Measurements from ENCODE around the gene RGN. TPM values are rescaled to one million over a fixed set of nuclear protein-coding genes. Genes with fewer than 3 reads are reported as not detected.
"Not testable (repeated sequence)": the region's sequence is repeated elsewhere in the genome, so short reads cannot be mapped to it uniquely, and the experiment has no call there.

The RGN gene
- total and polyA plus RNA-seq, 4 donors = 10.2 to 20.1 (median 15.0) TPM

DNA sequence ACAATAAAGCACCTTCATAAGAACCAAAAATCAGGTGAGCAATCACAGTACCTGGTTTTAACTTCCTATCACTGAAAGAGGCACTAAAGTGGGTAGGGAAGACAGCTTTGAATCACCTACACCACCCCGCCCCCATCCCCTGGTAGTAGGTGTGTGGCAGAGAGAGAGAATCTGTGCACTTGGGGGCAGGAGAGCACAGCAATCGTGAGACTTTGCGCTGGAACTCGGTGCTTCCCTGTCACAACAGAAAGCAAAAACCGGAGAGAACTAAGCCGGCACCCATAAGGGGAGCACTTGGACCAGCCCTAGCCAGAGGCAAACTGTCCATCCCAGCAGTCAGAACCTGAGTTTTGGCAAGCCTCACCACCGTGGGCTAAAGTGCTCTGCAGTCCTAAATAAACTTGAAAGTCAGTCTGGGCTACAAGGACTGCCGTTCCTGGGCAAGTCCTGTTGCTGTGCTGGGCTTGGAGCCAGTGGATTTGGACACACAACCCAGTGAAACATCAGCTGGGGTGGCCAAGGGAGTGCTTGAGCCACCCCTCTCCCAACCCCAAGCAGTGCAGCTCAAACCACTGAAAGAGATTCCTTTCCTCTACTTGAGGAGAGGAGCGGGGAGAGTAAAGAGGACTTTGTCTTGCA lies 34.2 kb downstream of the RGN start:
- Histone ChIP-seq H3K4me1 (ENCODE audit: control insufficient read depth, insufficient read depth, low read length) (no peaks in the 10 kb centered on the region), H3K9me3 (ENCODE audit: control insufficient read depth, insufficient read depth, low read length) (no peaks in the 10 kb centered on the region), H3K27me3 (ENCODE audit: control insufficient read depth, insufficient read depth, low read length) (no peaks in the 10 kb centered on the region), H3K27ac (ENCODE audit: low read depth, low read length) (no peak overlapping the region), H3K36me3 (ENCODE audit: control insufficient read depth, insufficient read depth, low read length) (no peaks in the 10 kb centered on the region), H3K4me3 (ENCODE audit: low read depth, low read length) (no peak overlapping the region)
- peak in 1 of 6 donors; percentile 11 for DNase-seq (ENCODE audit: low read depth in 4 of 6, low spot score in 6 of 6)
- WGBS (ENCODE audit: insufficient coverage) = 57% methylated on average over 7 of the region's 9 CpGs

GRCh38 chrX:47116551-47117110 lies 38.4 kb downstream of the RGN start:
- H3K27ac ChIP-seq (ENCODE audit: low read depth, low read length); DNase-seq (ENCODE audit: low read depth in 4 of 6, low spot score in 6 of 6); H3K27me3 ChIP-seq (ENCODE audit: control insufficient read depth, insufficient read depth, low read length); H3K36me3 ChIP-seq (ENCODE audit: control insufficient read depth, insufficient read depth, low read length); H3K4me1 ChIP-seq (ENCODE audit: control insufficient read depth, insufficient read depth, low read length); H3K4me3 ChIP-seq (ENCODE audit: low read depth, low read length); H3K9me3 ChIP-seq (ENCODE audit: control insufficient read depth, insufficient read depth, low read length): not testable (repeated sequence)
- WGBS (ENCODE audit: insufficient coverage) = 81% methylated on average over 6 of the region's 7 CpGs

DNA sequence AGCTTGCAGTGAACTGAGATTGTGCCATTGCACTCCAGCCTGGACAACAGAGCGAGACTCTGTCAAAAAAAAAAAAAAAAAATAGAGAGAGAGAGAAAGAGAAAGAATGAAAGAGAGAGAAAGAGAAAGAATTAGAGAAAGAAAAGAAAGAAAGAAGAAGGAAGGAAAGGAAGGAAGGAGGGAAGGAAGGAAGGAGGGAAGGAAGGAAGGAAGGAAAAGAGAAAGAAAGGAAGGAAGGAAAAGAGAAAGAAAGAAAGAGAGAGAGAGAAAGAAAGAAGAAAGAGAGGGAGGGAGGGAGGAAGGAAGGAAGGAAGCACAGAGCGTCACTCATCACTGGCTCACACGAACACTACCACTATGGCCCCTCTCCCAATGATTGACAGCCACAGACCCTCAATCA lies 46.2 kb downstream of the RGN start:
- H3K4me1 ChIP-seq (ENCODE audit: control insufficient read depth, insufficient read depth, low read length); H3K9me3 ChIP-seq (ENCODE audit: control insufficient read depth, insufficient read depth, low read length); H3K4me3 ChIP-seq (ENCODE audit: low read depth, low read length); H3K36me3 ChIP-seq (ENCODE audit: control insufficient read depth, insufficient read depth, low read length); H3K27ac ChIP-seq (ENCODE audit: low read depth, low read length); DNase-seq (ENCODE audit: low read depth in 4 of 6, low spot score in 6 of 6): not testable (repeated sequence)
- 96% methylated on average over 2 of the region's 3 CpGs for WGBS (ENCODE audit: insufficient coverage)
- peaks cover 14% of the 10 kb centered on the region for H3K27me3 ChIP-seq (ENCODE audit: control insufficient read depth, insufficient read depth, low read length)

GRCh38 chrX:47129157-47129898 lies 51.1 kb downstream of the RGN start:
- Histone ChIP-seq H3K27ac (ENCODE audit: low read depth, low read length) (peak overlapping the region; percentile 94), H3K4me3 (ENCODE audit: low read depth, low read length) (peak overlapping the region; percentile 73), H3K27me3 (ENCODE audit: control insufficient read depth, insufficient read depth, low read length) (peaks cover 14% of the 10 kb centered on the region), H3K9me3 (ENCODE audit: control insufficient read depth, insufficient read depth, low read length) (no peaks in the 10 kb centered on the region), H3K36me3 (ENCODE audit: control insufficient read depth, insufficient read depth, low read length) (no peaks in the 10 kb centered on the region), H3K4me1 (ENCODE audit: control insufficient read depth, insufficient read depth, low read length) (peaks cover 6% of the 10 kb centered on the region)
- WGBS (ENCODE audit: insufficient coverage) = 23% methylated on average over 20 of the region's 31 CpGs
- DNase-seq (ENCODE audit: low read depth in 4 of 6, low spot score in 6 of 6) = peak; percentile 84 to 98 (median 90)

GRCh38 chrX:47129899-47130358 lies 51.7 kb downstream of the RGN start:
- Histone ChIP-seq H3K27me3 (ENCODE audit: control insufficient read depth, insufficient read depth, low read length) (peaks cover 13% of the 10 kb centered on the region), H3K36me3 (ENCODE audit: control insufficient read depth, insufficient read depth, low read length) (no peaks in the 10 kb centered on the region)

GRCh38 chrX:47133493-47133892 lies 55.2 kb downstream of the RGN start:
- no peaks in the 10 kb centered on the region for H3K9me3 ChIP-seq (ENCODE audit: control insufficient read depth, insufficient read depth, low read length)
- 67% methylated on average over 1 of the region's 5 CpGs for WGBS (ENCODE audit: insufficient coverage)
- H3K27ac ChIP-seq (ENCODE audit: low read depth, low read length) = no peak overlapping the region
- DNase-seq (ENCODE audit: low read depth in 4 of 6, low spot score in 6 of 6) = no peak
- H3K36me3 ChIP-seq (ENCODE audit: control insufficient read depth, insufficient read depth, low read length) = no peaks in the 10 kb centered on the region
- H3K4me1 ChIP-seq (ENCODE audit: control insufficient read depth, insufficient read depth, low read length) = peaks cover 5% of the 10 kb centered on the region
- H3K27me3 ChIP-seq (ENCODE audit: control insufficient read depth, insufficient read depth, low read length) = peaks cover 12% of the 10 kb centered on the region
- no peak overlapping the region for H3K4me3 ChIP-seq (ENCODE audit: low read depth, low read length)

More at GRCh38 chrX:47129899-47130358, 51.7 kb downstream of the RGN start:
- Histone ChIP-seq H3K4me1 (ENCODE audit: control insufficient read depth, insufficient read depth, low read length) (peaks cover 6% of the 10 kb centered on the region), H3K27ac (ENCODE audit: low read depth, low read length) (peak overlapping the region; percentile 94), H3K4me3 (ENCODE audit: low read depth, low read length) (peak overlapping the region; percentile 73), H3K9me3 (ENCODE audit: control insufficient read depth, insufficient read depth, low read length) (no peaks in the 10 kb centered on the region)
- WGBS (ENCODE audit: insufficient coverage) = 28% methylated on average over 4 of the region's 11 CpGs
- peak in 2 of 6 donors; percentile 36 to 51 for DNase-seq (ENCODE audit: low read depth in 4 of 6, low spot score in 6 of 6)

DNA sequence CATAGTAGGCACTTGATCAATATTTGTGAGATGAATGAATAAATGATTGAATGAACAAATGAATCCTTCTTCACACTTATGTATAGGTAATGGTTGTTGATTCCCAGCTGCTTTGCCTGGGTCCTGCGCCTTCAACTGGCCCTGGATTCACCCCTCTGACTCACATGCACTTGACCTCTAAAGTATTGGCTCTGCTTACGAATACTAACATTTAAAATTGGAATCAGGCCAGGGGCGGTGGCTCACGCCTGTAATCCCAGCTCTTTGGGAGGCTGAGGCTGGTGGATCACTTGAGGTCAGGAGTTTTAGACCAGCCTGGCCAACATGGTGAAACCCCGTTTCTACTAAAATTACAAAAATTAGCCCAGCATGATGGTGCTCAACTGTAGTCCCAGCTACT lies 57.4 kb downstream of the RGN start:
- not testable (repeated sequence) for H3K36me3 ChIP-seq (ENCODE audit: control insufficient read depth, insufficient read depth, low read length); H3K27me3 ChIP-seq (ENCODE audit: control insufficient read depth, insufficient read depth, low read length); H3K4me1 ChIP-seq (ENCODE audit: control insufficient read depth, insufficient read depth, low read length); H3K9me3 ChIP-seq (ENCODE audit: control insufficient read depth, insufficient read depth, low read length); H3K27ac ChIP-seq (ENCODE audit: low read depth, low read length); DNase-seq (ENCODE audit: low read depth in 4 of 6, low spot score in 6 of 6); H3K4me3 ChIP-seq (ENCODE audit: low read depth, low read length)
- WGBS (ENCODE audit: insufficient coverage) = 100% methylated on average over 1 of the region's 5 CpGs

- H3K9me3 ChIP-seq (ENCODE audit: control insufficient read depth, insufficient read depth, low read length) = no peaks in the 10 kb centered on the region
- H3K4me3 ChIP-seq (ENCODE audit: low read depth, low read length) = no peak overlapping the region
- no peak overlapping the region for H3K27ac ChIP-seq (ENCODE audit: low read depth, low read length)
- no peak for DNase-seq (ENCODE audit: low read depth in 4 of 6, low spot score in 6 of 6)
- H3K27me3 ChIP-seq (ENCODE audit: control insufficient read depth, insufficient read depth, low read length) = peaks cover 9% of the 10 kb centered on the region
- peaks cover 14% of the 10 kb centered on the region for H3K36me3 ChIP-seq (ENCODE audit: control insufficient read depth, insufficient read depth, low read length)
- H3K4me1 ChIP-seq (ENCODE audit: control insufficient read depth, insufficient read depth, low read length) = no peaks in the 10 kb centered on the region
- 62% methylated on average over 5 of the region's 6 CpGs for WGBS (ENCODE audit: insufficient coverage)
Measured at GRCh38 chrX:47138171-47138570, 59.9 kb downstream of the RGN start.

Measured in spinal cord (tissue), 10 donors.